ENCODE measurements around the gene TMOD4.

The TMOD4 gene

GRCh38 chr1:151175863-151176262, at the start of gene TMOD4:
Gene TMOD4, minus strand, starts transcription at chr1:151175981. Its CDS starts 1,106 bp downstream, at chr1:151174875.
- TF ChIP-seq, protein P1, sequence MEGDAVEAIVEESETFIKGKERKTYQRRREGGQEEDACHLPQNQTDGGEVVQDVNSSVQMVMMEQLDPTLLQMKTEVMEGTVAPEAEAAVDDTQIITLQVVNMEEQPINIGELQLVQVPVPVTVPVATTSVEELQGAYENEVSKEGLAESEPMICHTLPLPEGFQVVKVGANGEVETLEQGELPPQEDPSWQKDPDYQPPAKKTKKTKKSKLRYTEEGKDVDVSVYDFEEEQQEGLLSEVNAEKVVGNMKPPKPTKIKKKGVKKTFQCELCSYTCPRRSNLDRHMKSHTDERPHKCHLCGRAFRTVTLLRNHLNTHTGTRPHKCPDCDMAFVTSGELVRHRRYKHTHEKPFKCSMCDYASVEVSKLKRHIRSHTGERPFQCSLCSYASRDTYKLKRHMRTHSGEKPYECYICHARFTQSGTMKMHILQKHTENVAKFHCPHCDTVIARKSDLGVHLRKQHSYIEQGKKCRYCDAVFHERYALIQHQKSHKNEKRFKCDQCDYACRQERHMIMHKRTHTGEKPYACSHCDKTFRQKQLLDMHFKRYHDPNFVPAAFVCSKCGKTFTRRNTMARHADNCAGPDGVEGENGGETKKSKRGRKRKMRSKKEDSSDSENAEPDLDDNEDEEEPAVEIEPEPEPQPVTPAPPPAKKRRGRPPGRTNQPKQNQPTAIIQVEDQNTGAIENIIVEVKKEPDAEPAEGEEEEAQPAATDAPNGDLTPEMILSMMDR (IDR thresholded peaks at IDR 0.05; ENCODE audit: poor library complexity, severe bottlenecking): peak; percentile 51
- no peak for DNase-seq (ENCODE audit: low spot score)

GRCh38 chr1:151222130-151222529, 46.3 kb upstream of the TMOD4 start:
- TF ChIP-seq, protein P1 (IDR thresholded peaks at IDR 0.05; ENCODE audit: poor library complexity, severe bottlenecking): no peak
- H3K9me3 ChIP-seq (ENCODE audit: severe bottlenecking): no peaks in the 10 kb centered on the region
- H3K4me3 ChIP-seq (ENCODE audit: severe bottlenecking): no peak overlapping the region
- H3K27ac ChIP-seq (ENCODE audit: poor library complexity, severe bottlenecking): no peak overlapping the region
- H3K4me1 ChIP-seq (ENCODE audit: insufficient read depth, poor library complexity, severe bottlenecking): no peaks in the 10 kb centered on the region
- DNase-seq (ENCODE audit: low spot score) (no peak), ATAC-seq (ENCODE audit: low read depth) (no peak)
- H3K36me3 ChIP-seq (ENCODE audit: low read depth): peaks cover 87% of the 10 kb centered on the region
- H3K27me3 ChIP-seq (ENCODE audit: insufficient read depth, poor library complexity, severe bottlenecking): no peaks in the 10 kb centered on the region

More at GRCh38 chr1:151175863-151176262, at the start of gene TMOD4:
- Histone ChIP-seq H3K4me1 (ENCODE audit: insufficient read depth, poor library complexity, severe bottlenecking) (no peaks in the 10 kb centered on the region), H3K4me3 (ENCODE audit: severe bottlenecking) (no peak within 1 kb of the TSS), H3K9me3 (ENCODE audit: severe bottlenecking) (no peaks in the 10 kb centered on the region), H3K27ac (ENCODE audit: poor library complexity, severe bottlenecking) (no peak within 1 kb of the TSS), H3K36me3 (ENCODE audit: low read depth) (peaks cover 46% of the 10 kb centered on the region), H3K27me3 (ENCODE audit: insufficient read depth, poor library complexity, severe bottlenecking) (no peaks in the 10 kb centered on the region)
- peak; percentile 52; the same call in 1 of the 3 replicates for ATAC-seq (ENCODE audit: low read depth)

- Histone ChIP-seq H3K4me3 (ENCODE audit: severe bottlenecking) (no peak overlapping the region), H3K27ac (ENCODE audit: poor library complexity, severe bottlenecking) (no peak overlapping the region), H3K27me3 (ENCODE audit: insufficient read depth, poor library complexity, severe bottlenecking) (no peaks in the 10 kb centered on the region), H3K9me3 (ENCODE audit: severe bottlenecking) (no peaks in the 10 kb centered on the region), H3K4me1 (ENCODE audit: insufficient read depth, poor library complexity, severe bottlenecking) (no peaks in the 10 kb centered on the region), H3K36me3 (ENCODE audit: low read depth) (peaks cover 85% of the 10 kb centered on the region)
- TF ChIP-seq, protein P1 (IDR thresholded peaks at IDR 0.05; ENCODE audit: poor library complexity, severe bottlenecking): no peak
- DNase-seq (ENCODE audit: low spot score) (no peak), ATAC-seq (ENCODE audit: low read depth) (no peak)
Measured at GRCh38 chr1:151221616-151222015, 45.8 kb upstream of the TMOD4 start.

DNA sequence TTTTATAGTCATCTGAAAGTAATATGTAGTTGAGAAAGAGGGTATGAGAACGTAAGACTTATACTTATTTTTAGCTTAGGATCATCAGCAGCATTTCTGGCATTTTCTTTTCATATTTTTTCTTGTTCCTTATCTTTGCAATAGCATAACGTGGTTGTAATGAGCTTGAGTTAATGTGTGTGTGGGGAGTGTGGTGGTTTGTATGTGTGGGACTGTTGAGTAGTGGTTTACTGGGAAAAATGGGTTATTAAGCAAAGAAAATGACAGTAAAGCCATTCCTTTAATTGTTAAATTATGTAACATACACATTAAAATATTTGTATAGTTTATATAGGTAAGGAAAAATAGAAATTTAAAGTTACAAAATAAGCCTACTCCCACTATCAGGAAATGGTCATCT, 37.8 kb upstream of the TMOD4 start:
- H3K4me1 ChIP-seq (ENCODE audit: insufficient read depth, poor library complexity, severe bottlenecking): peaks cover 7% of the 10 kb centered on the region
- ATAC-seq (ENCODE audit: low read depth) (no peak), DNase-seq (ENCODE audit: low spot score) (no peak)
- no peaks in the 10 kb centered on the region for H3K27me3 ChIP-seq (ENCODE audit: insufficient read depth, poor library complexity, severe bottlenecking)
- H3K27ac ChIP-seq (ENCODE audit: poor library complexity, severe bottlenecking): no peak overlapping the region
- TF ChIP-seq, protein P1 (IDR thresholded peaks at IDR 0.05; ENCODE audit: poor library complexity, severe bottlenecking): no peak
- H3K4me3 ChIP-seq (ENCODE audit: severe bottlenecking): no peak overlapping the region
- H3K9me3 ChIP-seq (ENCODE audit: severe bottlenecking): no peaks in the 10 kb centered on the region
- peaks cover 89% of the 10 kb centered on the region for H3K36me3 ChIP-seq (ENCODE audit: low read depth)

DNA sequence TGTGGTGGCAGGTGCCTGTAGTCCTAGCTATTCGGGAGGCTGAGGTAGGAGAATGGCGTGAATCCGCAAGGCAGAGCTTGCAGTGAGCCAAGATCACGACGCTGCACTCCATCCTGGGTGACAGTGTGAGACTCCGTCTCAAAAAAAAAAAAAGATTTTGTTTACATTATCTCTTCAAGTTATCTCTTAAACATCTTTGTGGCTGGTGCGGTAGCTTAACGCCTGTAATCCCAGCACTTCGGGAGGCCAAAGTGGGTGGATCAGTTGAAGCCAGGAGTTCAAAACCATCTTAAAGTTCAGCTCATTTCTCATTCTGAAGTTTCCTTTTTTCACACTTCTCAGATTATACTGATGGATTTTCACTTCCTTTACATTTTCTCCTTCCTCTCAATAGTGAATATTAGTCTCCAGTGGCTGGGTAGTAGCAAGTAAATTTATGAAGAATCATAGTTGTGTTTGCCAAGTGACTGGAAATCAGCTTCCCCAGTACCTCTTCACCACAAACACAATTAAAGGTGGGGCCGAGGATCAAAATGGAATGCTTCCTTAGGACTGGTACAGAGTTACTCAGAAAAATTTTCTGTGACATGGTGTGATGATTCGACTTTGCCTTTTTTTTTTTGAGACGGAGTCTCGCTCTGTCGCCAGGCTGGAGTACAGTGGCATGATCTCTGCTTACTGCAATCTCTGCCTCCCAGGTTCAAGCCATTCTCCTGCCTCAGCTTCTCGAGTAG, 36.4 kb upstream of the TMOD4 start:
- H3K4me3 ChIP-seq (ENCODE audit: severe bottlenecking): no peak overlapping the region
- H3K27me3 ChIP-seq (ENCODE audit: insufficient read depth, poor library complexity, severe bottlenecking): no peaks in the 10 kb centered on the region
- peaks cover 89% of the 10 kb centered on the region for H3K36me3 ChIP-seq (ENCODE audit: low read depth)
- DNase-seq (ENCODE audit: low spot score) (no peak), ATAC-seq (ENCODE audit: low read depth) (peak; percentile 25; the same call in 1 of the 3 replicates)
- H3K4me1 ChIP-seq (ENCODE audit: insufficient read depth, poor library complexity, severe bottlenecking): peaks cover 7% of the 10 kb centered on the region
- TF ChIP-seq, protein P1 (IDR thresholded peaks at IDR 0.05; ENCODE audit: poor library complexity, severe bottlenecking): no peak
- no peaks in the 10 kb centered on the region for H3K9me3 ChIP-seq (ENCODE audit: severe bottlenecking)
- no peak overlapping the region for H3K27ac ChIP-seq (ENCODE audit: poor library complexity, severe bottlenecking)

All from RWPE2 (cell line).